ENCODE measurements around the gene GPX7. TPM values are rescaled to one million over a fixed set of nuclear protein-coding genes. Genes with fewer than 3 reads are reported as not detected.

Gene GPX7
- total RNA-seq, 4 donors from 2014 or later: 10.3 to 19.2 (median 17.0) TPM

DNA sequence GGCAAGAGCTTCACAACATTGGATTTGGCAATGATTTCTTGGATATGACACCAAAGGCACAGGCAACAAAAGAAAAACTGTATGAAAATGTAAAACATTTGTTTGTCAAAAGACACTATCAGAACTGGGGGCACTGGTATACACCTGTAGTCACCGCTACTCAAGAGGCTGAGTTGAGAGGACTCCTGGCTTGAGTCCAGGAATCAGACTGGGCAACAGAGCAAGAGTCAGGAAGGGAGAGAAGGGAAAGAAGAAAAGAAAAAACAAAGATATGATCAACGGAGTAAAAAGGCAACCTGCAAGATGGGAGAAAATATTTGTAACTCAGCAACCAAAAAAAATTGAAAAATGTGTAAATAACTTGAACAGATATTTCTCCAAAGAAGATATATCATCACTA lies 43.2 kb upstream of the GPX7 start:
- TF ChIP-seq, protein P1, sequence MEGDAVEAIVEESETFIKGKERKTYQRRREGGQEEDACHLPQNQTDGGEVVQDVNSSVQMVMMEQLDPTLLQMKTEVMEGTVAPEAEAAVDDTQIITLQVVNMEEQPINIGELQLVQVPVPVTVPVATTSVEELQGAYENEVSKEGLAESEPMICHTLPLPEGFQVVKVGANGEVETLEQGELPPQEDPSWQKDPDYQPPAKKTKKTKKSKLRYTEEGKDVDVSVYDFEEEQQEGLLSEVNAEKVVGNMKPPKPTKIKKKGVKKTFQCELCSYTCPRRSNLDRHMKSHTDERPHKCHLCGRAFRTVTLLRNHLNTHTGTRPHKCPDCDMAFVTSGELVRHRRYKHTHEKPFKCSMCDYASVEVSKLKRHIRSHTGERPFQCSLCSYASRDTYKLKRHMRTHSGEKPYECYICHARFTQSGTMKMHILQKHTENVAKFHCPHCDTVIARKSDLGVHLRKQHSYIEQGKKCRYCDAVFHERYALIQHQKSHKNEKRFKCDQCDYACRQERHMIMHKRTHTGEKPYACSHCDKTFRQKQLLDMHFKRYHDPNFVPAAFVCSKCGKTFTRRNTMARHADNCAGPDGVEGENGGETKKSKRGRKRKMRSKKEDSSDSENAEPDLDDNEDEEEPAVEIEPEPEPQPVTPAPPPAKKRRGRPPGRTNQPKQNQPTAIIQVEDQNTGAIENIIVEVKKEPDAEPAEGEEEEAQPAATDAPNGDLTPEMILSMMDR (IDR thresholded peaks at IDR 0.05; ENCODE audit: low read depth): no peak

DNA sequence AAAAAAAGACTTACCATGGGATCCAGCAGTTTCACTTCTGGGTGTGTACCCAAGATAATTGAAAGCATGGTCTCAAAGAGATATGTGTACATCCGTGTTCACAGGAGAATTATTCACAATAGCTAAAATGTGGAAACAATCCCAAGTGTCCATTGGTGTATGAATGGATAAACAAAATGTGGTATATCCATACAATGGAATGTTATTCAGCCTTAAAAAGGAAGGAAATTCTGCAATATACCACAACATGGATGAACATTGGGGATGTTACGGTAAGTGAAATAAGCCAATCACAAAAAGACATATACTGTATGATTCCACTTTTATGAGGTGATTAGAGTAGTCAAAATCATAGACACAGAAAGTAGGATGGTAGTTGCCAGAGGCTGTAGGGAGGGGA lies 42.3 kb upstream of the GPX7 start:
- TF ChIP-seq, protein P1 (IDR thresholded peaks at IDR 0.05; ENCODE audit: low read depth): no peak

- TF ChIP-seq, protein P1 (IDR thresholded peaks at IDR 0.05; ENCODE audit: low read depth): no peak
Measured at GRCh38 chr1:52562766-52563165, 39.4 kb upstream of the GPX7 start.

DNA sequence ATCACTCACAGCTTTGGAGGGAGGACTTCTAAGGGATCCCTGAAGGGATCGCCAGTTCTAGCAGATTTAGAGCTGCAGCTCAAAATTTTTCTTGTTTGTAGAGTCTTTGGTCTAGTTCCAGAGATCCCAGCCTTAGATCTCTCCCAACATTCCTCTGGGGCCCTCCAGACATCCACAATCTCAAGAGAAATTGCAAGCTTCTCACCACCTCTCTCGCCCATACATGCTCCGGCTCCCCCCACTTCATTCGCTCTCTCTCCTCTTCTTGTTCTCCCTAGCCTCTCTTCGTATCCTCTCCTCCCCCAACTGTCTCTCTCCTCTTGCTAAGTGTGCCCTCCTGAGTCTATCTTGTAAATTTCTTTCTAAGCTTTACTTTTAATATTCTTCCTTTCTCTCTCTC lies 34.2 kb upstream of the GPX7 start:
- TF ChIP-seq, protein P1 (IDR thresholded peaks at IDR 0.05; ENCODE audit: low read depth): no peak

DNA sequence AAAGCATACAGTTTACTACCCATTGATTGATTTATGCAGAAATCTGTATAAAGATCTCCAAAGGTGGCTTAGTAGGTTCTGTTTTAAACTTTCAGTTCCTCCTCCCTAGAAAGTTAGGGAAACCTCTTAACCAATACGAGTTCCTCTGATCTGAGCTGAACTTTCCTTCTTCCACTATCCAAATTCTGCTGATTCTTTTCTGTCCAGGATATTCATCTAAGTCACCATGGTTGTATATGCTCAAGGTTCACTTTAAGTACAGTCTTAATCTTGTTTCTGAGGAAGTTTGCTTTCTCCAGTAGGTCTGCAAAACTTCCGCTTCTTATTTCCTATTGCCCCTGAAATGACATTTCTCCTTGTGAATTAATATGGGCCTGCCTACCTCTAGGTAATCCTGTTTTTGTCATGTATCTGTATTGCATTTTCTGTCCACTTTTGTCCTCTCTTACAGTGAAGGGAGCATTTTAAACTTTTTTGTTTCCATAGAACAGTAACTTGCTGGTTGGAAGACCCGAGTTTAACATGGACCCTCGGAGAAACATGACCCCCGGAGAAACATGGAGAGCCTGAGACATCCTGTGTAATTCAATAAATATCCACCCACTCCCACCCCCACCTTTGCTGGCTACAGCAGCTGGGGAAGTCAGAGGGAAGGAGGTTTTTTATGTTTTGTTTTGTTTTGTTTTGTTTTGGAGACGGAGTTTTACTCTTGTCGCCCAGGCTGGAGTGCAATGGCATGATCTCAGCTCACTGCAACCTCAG lies 32.5 kb upstream of the GPX7 start:
- TF ChIP-seq, protein P1 (IDR thresholded peaks at IDR 0.05; ENCODE audit: low read depth): no peak

- TF ChIP-seq, protein P1 (IDR thresholded peaks at IDR 0.05; ENCODE audit: low read depth): no peak
Measured at GRCh38 chr1:52571783-52572182, 30.4 kb upstream of the GPX7 start.

GRCh38 chr1:52572387-52572786 lies 29.8 kb upstream of the GPX7 start:
- TF ChIP-seq, protein P1 (IDR thresholded peaks at IDR 0.05; ENCODE audit: low read depth): no peak
